ENCODE results near the gene CAMK1D. TPM values are rescaled to one million over a fixed set of nuclear protein-coding genes. Genes with fewer than 3 reads are reported as not detected.

The CAMK1D gene
- polyA plus RNA-seq, 1 donor (not counting 4 experiments of a cell fraction or from before 2014, with no cell fraction given), result 0.76 TPM

GRCh38 chr10:12650122-12650521 lies 300.8 kb downstream of the CAMK1D start:
- Histone ChIP-seq H2AFZ (ENCODE audit: control insufficient read depth, low read length) (no peak overlapping the region), H3K27ac (ENCODE audit: control insufficient read depth, insufficient read depth, low read length) (no peak overlapping the region), H3K36me3 (ENCODE audit: control insufficient read depth in 2 of 2, extremely low read depth in 1 of 2, insufficient read depth in 2 of 2, low read length in 2 of 2) (no peaks in the 10 kb centered on the region), H3K4me3 (ENCODE audit: control insufficient read depth in 2 of 3, extremely low read depth in 1 of 3, insufficient read depth in 2 of 3, low read depth in 1 of 3, low read length in 3 of 3) (no peak overlapping the region), H3K27me3 (ENCODE audit: control insufficient read depth, extremely low read depth, insufficient read depth, low read length) (no peaks in the 10 kb centered on the region), H4K20me1 (ENCODE audit: control insufficient read depth, extremely low read depth, insufficient read depth, low read length) (no peaks in the 10 kb centered on the region), H3K9me3 (ENCODE audit: control insufficient read depth, low read depth, low read length) (no peaks in the 10 kb centered on the region), H3K4me1 (ENCODE audit: control insufficient read depth, extremely low read depth, insufficient read depth, low read length) (no peaks in the 10 kb centered on the region), H3K9me1 (ENCODE audit: control insufficient read depth, extremely low read depth, insufficient read depth, low read length) (no peaks in the 10 kb centered on the region), H3K4me2 (ENCODE audit: control insufficient read depth, extremely low read depth, insufficient read depth, low read depth, low read length) (no peak overlapping the region), H3K79me2 (ENCODE audit: control insufficient read depth, insufficient read depth, low read length) (no peaks in the 10 kb centered on the region), H3K9ac (ENCODE audit: control insufficient read depth, extremely low read depth, insufficient read depth, low read length) (no peak overlapping the region)
- DNase-seq (ENCODE audit: low read depth, low spot score) (no peak), FAIRE-seq (no peak)
- dilution Hi-C loops (cut with MboI; ENCODE audit: extremely low pct_ligation_motif_present, low sequenced_read_pairs), result loop anchor here (25.0 kb wide), 1 partner anchor 188 kb away; no protein-coding TSS in a partner anchor
- TF ChIP-seq EZH2 (IDR thresholded peaks at IDR 0.05; ENCODE audit: low read length), result no peak

- DNase-seq (ENCODE audit: low read depth, low spot score) (no peak), FAIRE-seq (no peak)
- no peak overlapping the region for H3K4me2 ChIP-seq (ENCODE audit: control insufficient read depth, extremely low read depth, insufficient read depth, low read depth, low read length)
- H3K9me1 ChIP-seq (ENCODE audit: control insufficient read depth, extremely low read depth, insufficient read depth, low read length), result no peaks in the 10 kb centered on the region
- H3K4me1 ChIP-seq (ENCODE audit: control insufficient read depth, extremely low read depth, insufficient read depth, low read length), result no peaks in the 10 kb centered on the region
- H3K79me2 ChIP-seq (ENCODE audit: control insufficient read depth, insufficient read depth, low read length), result no peaks in the 10 kb centered on the region
- TF ChIP-seq CTCF (optimal IDR thresholded peaks at IDR 0.05 in 1 of 3, IDR thresholded peaks at IDR 0.05 in 1 of 3, conservative IDR thresholded peaks at IDR 0.05 in 1 of 3; ENCODE audit: extremely low read depth in 1 of 3, insufficient read depth in 2 of 3, low read length in 3 of 3), result no peak
- TF ChIP-seq EZH2 (IDR thresholded peaks at IDR 0.05; ENCODE audit: low read length), result no peak
- H3K9me3 ChIP-seq (ENCODE audit: control insufficient read depth, low read depth, low read length), result no peaks in the 10 kb centered on the region
- H3K27me3 ChIP-seq (ENCODE audit: control insufficient read depth, extremely low read depth, insufficient read depth, low read length), result no peaks in the 10 kb centered on the region
- no peak overlapping the region for H3K4me3 ChIP-seq (ENCODE audit: control insufficient read depth in 2 of 3, extremely low read depth in 1 of 3, insufficient read depth in 2 of 3, low read depth in 1 of 3, low read length in 3 of 3)
- no peaks in the 10 kb centered on the region for H4K20me1 ChIP-seq (ENCODE audit: control insufficient read depth, extremely low read depth, insufficient read depth, low read length)
- H3K9ac ChIP-seq (ENCODE audit: control insufficient read depth, extremely low read depth, insufficient read depth, low read length), result no peak overlapping the region
- dilution Hi-C loops (cut with MboI; ENCODE audit: extremely low pct_ligation_motif_present, low sequenced_read_pairs), result loop anchor here (25.0 kb wide), 1 partner anchor 188 kb away; no protein-coding TSS in a partner anchor
- no peak overlapping the region for H3K27ac ChIP-seq (ENCODE audit: control insufficient read depth, insufficient read depth, low read length)
- no peak overlapping the region for H2AFZ ChIP-seq (ENCODE audit: control insufficient read depth, low read length)
- H3K36me3 ChIP-seq (ENCODE audit: control insufficient read depth in 2 of 2, extremely low read depth in 1 of 2, insufficient read depth in 2 of 2, low read length in 2 of 2), result no peaks in the 10 kb centered on the region
Measured at GRCh38 chr10:12650538-12651298, 301.4 kb downstream of the CAMK1D start.

Measured in keratinocyte (primary cell).